Astrocyte (in vitro differentiated cells and primary cell): ENCODE results near the gene HTR3A. TPM values are rescaled to one million over a fixed set of nuclear protein-coding genes. Genes with fewer than 3 reads are reported as not detected.

Source experiments
- DNase-seq: peaks from one replicate; pipeline ENCODE4 v3.0.0-alpha.2; 2010; ENCODE audit warnings: low read depth
- FAIRE-seq: peaks from 2 replicates; lab custom pipeline; 2011; peaks lifted over from hg19 to GRCh38; lab: Jason Lieb, UNC
- H2AFZ ChIP-seq: 2 replicates; pipeline ENCODE4 v1.6.0; 2012; ENCODE audit warnings: low read depth, low read length, inconsistent platforms
- H3K27ac ChIP-seq: 2 replicates; pipeline ENCODE4 v1.5.1; 2011; ENCODE audit warnings: low read depth, low read length, inconsistent platforms
- H3K27me3 ChIP-seq: 2 replicates; pipeline ENCODE4 v1.6.0; 2011; ENCODE audit warnings: low read length, inconsistent platforms; ENCODE audit not compliant: insufficient read depth
- H3K36me3 ChIP-seq: 2 replicates; pipeline ENCODE4 v1.5.1; 2011; ENCODE audit warnings: low read length, inconsistent platforms; ENCODE audit not compliant: insufficient read depth
- H3K4me1 ChIP-seq: 2 replicates; pipeline ENCODE4 v1.5.1; 2011; ENCODE audit warnings: low read length, inconsistent platforms; ENCODE audit not compliant: insufficient read depth
- H3K4me2 ChIP-seq: 2 replicates; pipeline ENCODE4 v1.6.0; 2012; ENCODE audit warnings: low read length, inconsistent platforms
- H3K4me3 ChIP-seq: 2 replicates; pipeline ENCODE4 v1.5.1; 2011; ENCODE audit warnings: low read depth, mild to moderate bottlenecking, low read length, inconsistent platforms; ENCODE audit not compliant: insufficient read depth
- H3K79me2 ChIP-seq: 2 replicates; pipeline ENCODE4 v1.6.0; 2012; ENCODE audit warnings: mild to moderate bottlenecking, low read length, inconsistent platforms; ENCODE audit not compliant: insufficient read depth
- H3K9ac ChIP-seq: 2 replicates; pipeline ENCODE4 v1.6.0; 2012; ENCODE audit warnings: mild to moderate bottlenecking, low read length, inconsistent platforms
- H3K9me3 ChIP-seq: 2 replicates; pipeline ENCODE4 v1.5.1; 2012; ENCODE audit warnings: low read depth, mild to moderate bottlenecking, low read length, inconsistent platforms; ENCODE audit not compliant: insufficient read depth
- H4K20me1 ChIP-seq: 2 replicates; pipeline ENCODE4 v1.6.0; 2012; ENCODE audit warnings: low read length, inconsistent platforms; ENCODE audit not compliant: insufficient read depth
- H3K27ac Mint-ChIP-seq: one replicate; pipeline ENCODE4 v1.8.0; 2021; ENCODE audit warnings: mild to moderate bottlenecking, mixed read lengths; ENCODE audit not compliant: unreplicated experiment
- H3K27me3 Mint-ChIP-seq: one replicate; pipeline ENCODE4 v1.8.0; 2021; ENCODE audit warnings: low read depth, mixed read lengths; ENCODE audit not compliant: unreplicated experiment
- H3K36me3 Mint-ChIP-seq: one replicate; pipeline ENCODE4 v1.8.0; 2021; ENCODE audit warnings: low read depth, mixed read lengths; ENCODE audit not compliant: unreplicated experiment
- H3K4me1 Mint-ChIP-seq: one replicate; pipeline ENCODE4 v1.8.0; 2021; ENCODE audit warnings: low read depth, mixed read lengths; ENCODE audit not compliant: unreplicated experiment
- H3K4me3 Mint-ChIP-seq: one replicate; pipeline ENCODE4 v1.8.0; 2021; ENCODE audit warnings: mild to moderate bottlenecking, moderate library complexity, mixed read lengths; ENCODE audit not compliant: unreplicated experiment
- H3K9me3 Mint-ChIP-seq: one replicate; pipeline ENCODE4 v1.8.0; 2021; ENCODE audit warnings: mild to moderate bottlenecking, mixed read lengths; ENCODE audit not compliant: unreplicated experiment
- EZH2 ChIP-seq: IDR thresholded peaks from 2 replicates; pipeline ENCODE4 v1.6.1; 2012; ENCODE audit warnings: mild to moderate bottlenecking, low read length, inconsistent platforms; ENCODE audit not compliant: insufficient read depth
- total RNA-seq: library from RNA; stranded (reverse); gene quantifications from 2 replicates; pipeline ENCODE4 v1.2.1, GENCODE V29; 2021
- TF ChIP-seq, protein P1 (sequence below): IDR thresholded peaks from 2 replicates; pipeline ENCODE4 v1.5.1; 2011; ENCODE audit warnings: low read depth, mild to moderate bottlenecking, inconsistent platforms, low read length, moderate library complexity; ENCODE audit not compliant: insufficient read depth

The HTR3A gene
- total RNA-seq, 1 donor from 2014 or later: not detected

- Histone ChIP-seq H4K20me1 (no peaks in the 10 kb centered on the region), H3K4me1 (no peaks in the 10 kb centered on the region), H3K79me2 (no peaks in the 10 kb centered on the region), H3K27me3 (no peaks in the 10 kb centered on the region), H2AFZ (no peak overlapping the region), H3K9me3 (no peaks in the 10 kb centered on the region), H3K36me3 (no peaks in the 10 kb centered on the region), H3K4me3 (no peak overlapping the region), H3K9ac (no peak overlapping the region), H3K4me2 (no peak overlapping the region), H3K27ac (no peak overlapping the region)
- no peaks in the 10 kb centered on the region for H3K9me3 Mint-ChIP-seq
- DNase-seq (no peak), FAIRE-seq (no peak)
- H3K4me1 Mint-ChIP-seq: peaks cover 3% of the 10 kb centered on the region
- H3K27me3 Mint-ChIP-seq: peaks cover 51% of the 10 kb centered on the region
- no peak overlapping the region for H3K27ac Mint-ChIP-seq
- no peaks in the 10 kb centered on the region for H3K36me3 Mint-ChIP-seq
- TF ChIP-seq EZH2: no peak
- TF ChIP-seq, protein P1, sequence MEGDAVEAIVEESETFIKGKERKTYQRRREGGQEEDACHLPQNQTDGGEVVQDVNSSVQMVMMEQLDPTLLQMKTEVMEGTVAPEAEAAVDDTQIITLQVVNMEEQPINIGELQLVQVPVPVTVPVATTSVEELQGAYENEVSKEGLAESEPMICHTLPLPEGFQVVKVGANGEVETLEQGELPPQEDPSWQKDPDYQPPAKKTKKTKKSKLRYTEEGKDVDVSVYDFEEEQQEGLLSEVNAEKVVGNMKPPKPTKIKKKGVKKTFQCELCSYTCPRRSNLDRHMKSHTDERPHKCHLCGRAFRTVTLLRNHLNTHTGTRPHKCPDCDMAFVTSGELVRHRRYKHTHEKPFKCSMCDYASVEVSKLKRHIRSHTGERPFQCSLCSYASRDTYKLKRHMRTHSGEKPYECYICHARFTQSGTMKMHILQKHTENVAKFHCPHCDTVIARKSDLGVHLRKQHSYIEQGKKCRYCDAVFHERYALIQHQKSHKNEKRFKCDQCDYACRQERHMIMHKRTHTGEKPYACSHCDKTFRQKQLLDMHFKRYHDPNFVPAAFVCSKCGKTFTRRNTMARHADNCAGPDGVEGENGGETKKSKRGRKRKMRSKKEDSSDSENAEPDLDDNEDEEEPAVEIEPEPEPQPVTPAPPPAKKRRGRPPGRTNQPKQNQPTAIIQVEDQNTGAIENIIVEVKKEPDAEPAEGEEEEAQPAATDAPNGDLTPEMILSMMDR: no peak
- H3K4me3 Mint-ChIP-seq: no peak overlapping the region
These were observed 2.2 kb downstream of the HTR3A start for GRCh38 chr11:113977071-113977490.

DNA sequence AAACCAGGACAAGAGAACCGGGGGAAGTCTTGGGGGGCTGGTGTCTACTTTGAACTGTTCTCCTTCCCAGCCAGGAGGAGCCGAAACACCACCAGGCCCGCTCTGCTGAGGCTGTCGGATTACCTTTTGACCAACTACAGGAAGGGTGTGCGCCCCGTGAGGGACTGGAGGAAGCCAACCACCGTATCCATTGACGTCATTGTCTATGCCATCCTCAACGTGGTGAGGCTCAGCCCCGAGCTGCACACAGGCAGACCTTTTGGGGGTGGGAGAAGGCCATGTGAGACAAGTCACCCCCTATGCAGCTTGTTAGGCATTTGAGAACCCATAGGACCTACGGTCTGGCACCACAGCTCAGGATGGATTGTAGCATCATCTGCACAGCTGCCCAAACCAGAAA is 2.8 kb downstream of the HTR3A start:
- Histone ChIP-seq H3K9me3 (no peaks in the 10 kb centered on the region), H3K4me1 (no peaks in the 10 kb centered on the region), H3K27ac (no peak overlapping the region), H3K4me2 (no peak overlapping the region), H3K4me3 (no peak overlapping the region), H2AFZ (no peak overlapping the region), H3K36me3 (no peaks in the 10 kb centered on the region), H3K9ac (no peak overlapping the region), H3K79me2 (no peaks in the 10 kb centered on the region), H3K27me3 (no peaks in the 10 kb centered on the region), H4K20me1 (no peaks in the 10 kb centered on the region)
- H3K27ac Mint-ChIP-seq: no peak overlapping the region
- H3K4me3 Mint-ChIP-seq: no peak overlapping the region
- H3K9me3 Mint-ChIP-seq: no peaks in the 10 kb centered on the region
- no peak for TF ChIP-seq EZH2
- TF ChIP-seq, protein P1: no peak
- no peaks in the 10 kb centered on the region for H3K36me3 Mint-ChIP-seq
- H3K27me3 Mint-ChIP-seq: peaks cover 49% of the 10 kb centered on the region
- FAIRE-seq: no peak
- DNase-seq: no peak
- peaks cover 3% of the 10 kb centered on the region for H3K4me1 Mint-ChIP-seq

DNA sequence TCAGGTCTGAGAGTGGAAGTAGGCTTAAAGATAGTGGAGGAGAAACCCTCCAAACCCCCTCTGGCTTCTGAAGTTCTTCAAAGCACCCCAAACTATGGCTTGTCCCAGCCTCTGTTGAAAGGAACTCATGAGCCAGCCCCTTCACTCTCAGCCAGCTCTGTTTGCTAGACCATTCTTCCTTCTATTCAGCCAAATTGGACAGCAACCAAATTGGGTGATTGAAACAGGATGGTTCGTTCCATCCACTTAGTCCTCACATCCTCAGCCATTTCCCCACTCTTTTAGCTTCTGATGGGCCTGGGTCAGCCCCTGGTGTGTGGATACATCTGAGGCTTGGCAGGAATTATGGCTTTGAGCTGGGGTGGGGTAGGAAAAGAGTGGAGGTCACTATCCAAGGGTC is 4.5 kb downstream of the HTR3A start:
- H3K27ac Mint-ChIP-seq: no peak overlapping the region
- no peaks in the 10 kb centered on the region for H3K27me3 ChIP-seq
- H3K27me3 Mint-ChIP-seq: peaks cover 61% of the 10 kb centered on the region

More for the DNA sequence above, 4.5 kb downstream of the HTR3A start:
- no peaks in the 10 kb centered on the region for H3K9me3 ChIP-seq
- H3K9ac ChIP-seq: no peak overlapping the region
- FAIRE-seq (no peak), DNase-seq (no peak)
- TF ChIP-seq EZH2: no peak
- TF ChIP-seq, protein P1: no peak
- H3K27ac ChIP-seq: no peak overlapping the region
- H3K36me3 Mint-ChIP-seq: no peaks in the 10 kb centered on the region
- H3K4me2 ChIP-seq: no peak overlapping the region
- no peak overlapping the region for H3K4me3 Mint-ChIP-seq
- no peaks in the 10 kb centered on the region for H3K9me3 Mint-ChIP-seq
- no peak overlapping the region for H2AFZ ChIP-seq
- no peaks in the 10 kb centered on the region for H3K79me2 ChIP-seq
- H3K4me1 ChIP-seq: no peaks in the 10 kb centered on the region
- H3K4me1 Mint-ChIP-seq: peaks cover 3% of the 10 kb centered on the region
- no peak overlapping the region for H3K4me3 ChIP-seq
- H3K36me3 ChIP-seq: no peaks in the 10 kb centered on the region
- no peaks in the 10 kb centered on the region for H4K20me1 ChIP-seq
